Measurements from ENCODE around the gene APLP1. TPM values are rescaled to one million over a fixed set of nuclear protein-coding genes. Genes with fewer than 3 reads are reported as not detected.

The APLP1 gene
- total and polyA plus RNA-seq, 2 donors (not counting 3 experiments of a cell fraction or from before 2014, with no cell fraction given) = 6.2 to 13.0 TPM

GRCh38 chr19:35848919-35849505 is 19.4 kb upstream of the APLP1 start:
- intact Hi-C loops (cut with micrococcal nuclease) = no loop called here
- no peak for DNase-seq (ENCODE audit: low read depth, low spot score)
- Histone ChIP-seq H3K36me3 (ENCODE audit: control insufficient read depth in 2 of 2, extremely low read depth in 1 of 2, insufficient read depth in 2 of 2, low read length in 2 of 2) (no peaks in the 10 kb centered on the region), H3K4me3 (replicated peaks in 1 of 3; ENCODE audit: insufficient read depth in 1 of 3, low read depth in 1 of 3, low read length in 3 of 3) (no peak overlapping the region), H3K4me2 (ENCODE audit: insufficient read depth, low read length) (no peak overlapping the region), H3K27me3 (ENCODE audit: control insufficient read depth in 2 of 2, insufficient read depth in 2 of 2, low read length in 2 of 2) (peaks cover 20 to 27% of the 10 kb centered on the region in 2 experiments), H4K20me1 (replicated peaks; ENCODE audit: control insufficient read depth, extremely low read depth, insufficient read depth, low read length) (no peaks in the 10 kb centered on the region), H3K27ac (ENCODE audit: insufficient read depth, low read depth, low read length) (no peak overlapping the region), H3K9me3 (replicated peaks; ENCODE audit: control insufficient read depth, insufficient read depth, low read length) (no peaks in the 10 kb centered on the region), H3K4me1 (ENCODE audit: control insufficient read depth, extremely low read depth, insufficient read depth, low read length) (no peaks in the 10 kb centered on the region), H3K79me2 (ENCODE audit: control insufficient read depth, insufficient read depth, low read length) (no peaks in the 10 kb centered on the region), H3K9ac (replicated peaks; ENCODE audit: extremely low read depth, insufficient read depth, low read length) (no peak overlapping the region), H2AFZ (ENCODE audit: low read depth, low read length) (no peak overlapping the region), H3K9me1 (replicated peaks; ENCODE audit: control insufficient read depth, extremely low read depth, insufficient read depth, low read length) (no peaks in the 10 kb centered on the region)
- no TSS peak for BruUV-seq (replicated peaks)
- FAIRE-seq = no peak
- TF ChIP-seq, protein P1, sequence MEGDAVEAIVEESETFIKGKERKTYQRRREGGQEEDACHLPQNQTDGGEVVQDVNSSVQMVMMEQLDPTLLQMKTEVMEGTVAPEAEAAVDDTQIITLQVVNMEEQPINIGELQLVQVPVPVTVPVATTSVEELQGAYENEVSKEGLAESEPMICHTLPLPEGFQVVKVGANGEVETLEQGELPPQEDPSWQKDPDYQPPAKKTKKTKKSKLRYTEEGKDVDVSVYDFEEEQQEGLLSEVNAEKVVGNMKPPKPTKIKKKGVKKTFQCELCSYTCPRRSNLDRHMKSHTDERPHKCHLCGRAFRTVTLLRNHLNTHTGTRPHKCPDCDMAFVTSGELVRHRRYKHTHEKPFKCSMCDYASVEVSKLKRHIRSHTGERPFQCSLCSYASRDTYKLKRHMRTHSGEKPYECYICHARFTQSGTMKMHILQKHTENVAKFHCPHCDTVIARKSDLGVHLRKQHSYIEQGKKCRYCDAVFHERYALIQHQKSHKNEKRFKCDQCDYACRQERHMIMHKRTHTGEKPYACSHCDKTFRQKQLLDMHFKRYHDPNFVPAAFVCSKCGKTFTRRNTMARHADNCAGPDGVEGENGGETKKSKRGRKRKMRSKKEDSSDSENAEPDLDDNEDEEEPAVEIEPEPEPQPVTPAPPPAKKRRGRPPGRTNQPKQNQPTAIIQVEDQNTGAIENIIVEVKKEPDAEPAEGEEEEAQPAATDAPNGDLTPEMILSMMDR (IDR thresholded peaks at IDR 0.05; ENCODE audit: extremely low read depth in 1 of 2, insufficient read depth in 1 of 2, low read depth in 1 of 2, low read length in 2 of 2) = no peak
- TF ChIP-seq EZH2 (IDR thresholded peaks at IDR 0.05; ENCODE audit: borderline replicate concordance, low read depth, low read length, severe bottlenecking) (no peak), MAX (IDR thresholded peaks at IDR 0.05; ENCODE audit: insufficient read depth, insufficient read length) (no peak), POLR2AphosphoS5 (IDR thresholded peaks at IDR 0.05; ENCODE audit: insufficient read depth, low read depth, low read length) (no peak)
- dilution Hi-C loops (cut with MboI; ENCODE audit: extremely low pct_ligation_motif_present, low sequenced_read_pairs) = no loop called here
- ChIA-PET CTCF (no interaction called here), POLR2A (no interaction called here)
